MM.1S (cell line): ENCODE results near the gene BMPER.

Experiments
- DNase-seq: peaks from one replicate; pipeline ENCODE4 v3.0.0-alpha.2; 2015
- H2AFZ ChIP-seq: fragments of 300-600 bp; sonication (generic); 2 replicates; pipeline ENCODE4 v1.6.0; 2016; ENCODE audit warnings: antibody characterized with exemption, low read length
- H3F3A ChIP-seq: fragments of 300-600 bp; sonication (generic); 2 replicates; pipeline ENCODE4 v1.6.1; 2016; ENCODE audit warnings: mild to moderate bottlenecking, antibody characterized with exemption, low read length, moderate library complexity, mixed read lengths; ENCODE audit not compliant: insufficient read depth
- H3K27ac ChIP-seq: fragments of 300-600 bp; sonication (generic); 2 replicates; pipeline ENCODE4 v1.5.1; 2016; ENCODE audit warnings: mild to moderate bottlenecking, low read length
- H3K27me3 ChIP-seq: fragments of 300-600 bp; sonication (generic); replicated peaks from 2 replicates; pipeline ENCODE4 v1.6.0; 2016; ENCODE audit warnings: low read length; ENCODE audit not compliant: insufficient read depth
- H3K36me3 ChIP-seq: fragments of 300-600 bp; sonication (generic); replicated peaks from 2 replicates; pipeline ENCODE4 v1.6.1; 2016; ENCODE audit warnings: mild to moderate bottlenecking, low read length, mixed read lengths; ENCODE audit not compliant: insufficient read depth
- H3K4me1 ChIP-seq: fragments of 300-600 bp; sonication (generic); 2 replicates; pipeline ENCODE4 v1.6.1; 2016; ENCODE audit warnings: low read length, mixed read lengths
- H3K4me2 ChIP-seq: fragments of 300-600 bp; sonication (generic); 2 replicates; pipeline ENCODE4 v1.6.0; 2016; ENCODE audit warnings: low read depth, low read length
- H3K4me3 ChIP-seq: fragments of 300-600 bp; sonication (generic); 2 replicates; pipeline ENCODE4 v1.5.1; 2016; ENCODE audit warnings: low read length, mixed read lengths
- H3K79me2 ChIP-seq: fragments of 300-600 bp; sonication (generic); 2 replicates; pipeline ENCODE4 v1.6.1; 2016; ENCODE audit warnings: mixed run types, low read length, mixed read lengths
- H3K9ac ChIP-seq: fragments of 300-600 bp; sonication (generic); 2 replicates; pipeline ENCODE4 v1.6.1; 2016; ENCODE audit warnings: low read length, mixed read lengths
- H3K9me2 ChIP-seq: fragments of 300-600 bp; sonication (generic); replicated peaks from 2 replicates; pipeline ENCODE4 v1.6.1; 2016; ENCODE audit warnings: mild to moderate bottlenecking, low read length, mixed read lengths; ENCODE audit not compliant: insufficient read depth
- H3K9me3 ChIP-seq: fragments of 300-600 bp; sonication (generic); replicated peaks from 2 replicates; pipeline ENCODE4 v1.6.1; 2016; ENCODE audit warnings: mild to moderate bottlenecking, low read length, mixed read lengths; ENCODE audit not compliant: insufficient read depth
- H4K20me1 ChIP-seq: fragments of 300-600 bp; sonication (generic); 2 replicates; pipeline ENCODE4 v1.6.1; 2016; ENCODE audit warnings: mild to moderate bottlenecking, low read length, moderate library complexity, mixed read lengths; ENCODE audit not compliant: insufficient read depth
- EZH2 ChIP-seq: fragments of 300-600 bp; sonication (generic); optimal IDR thresholded peaks from 2 replicates; pipeline ENCODE3; 2017; ENCODE audit warnings: low read depth, mild to moderate bottlenecking, antibody characterized with exemption, low read length, mixed read lengths
- EZH2phosphoT487 ChIP-seq: fragments of 300-600 bp; sonication (generic); IDR thresholded peaks from 2 replicates; pipeline ENCODE4 v1.6.1; 2018; ENCODE audit warnings: antibody characterized with exemption, low read length
- TF ChIP-seq, protein P1 (sequence below): fragments of 300-600 bp; sonication (generic); IDR thresholded peaks from 2 replicates; pipeline ENCODE4 v1.5.1; 2016; ENCODE audit warnings: antibody characterized with exemption, low read length, mixed read lengths

Gene BMPER

DNA sequence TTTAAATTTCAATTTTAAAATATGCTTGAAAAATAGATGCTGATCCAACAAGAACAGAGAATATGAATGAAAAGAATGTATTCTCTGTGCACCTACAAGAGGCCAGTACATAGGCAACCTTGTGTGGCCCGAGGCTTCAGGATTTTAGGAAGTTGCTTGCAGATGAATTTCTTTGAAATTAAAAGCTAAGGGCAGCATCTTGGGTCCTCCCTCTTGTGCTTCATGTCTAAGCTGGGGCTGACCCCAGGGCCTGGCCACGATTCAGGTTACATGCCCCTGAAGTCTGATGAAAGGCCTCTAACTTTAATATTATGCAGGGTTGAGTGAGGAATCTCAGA, 138.9 kb downstream of the BMPER start:
- no peak overlapping the region for H3K9ac ChIP-seq
- DNase-seq, result no peak
- no peaks in the 10 kb centered on the region for H3K9me2 ChIP-seq
- H4K20me1 ChIP-seq, result no peaks in the 10 kb centered on the region
- H3K9me3 ChIP-seq, result no peaks in the 10 kb centered on the region
- no peak overlapping the region for H3K27ac ChIP-seq
- no peaks in the 10 kb centered on the region for H3F3A ChIP-seq
- H3K4me2 ChIP-seq, result no peak overlapping the region
- TF ChIP-seq, protein P1, sequence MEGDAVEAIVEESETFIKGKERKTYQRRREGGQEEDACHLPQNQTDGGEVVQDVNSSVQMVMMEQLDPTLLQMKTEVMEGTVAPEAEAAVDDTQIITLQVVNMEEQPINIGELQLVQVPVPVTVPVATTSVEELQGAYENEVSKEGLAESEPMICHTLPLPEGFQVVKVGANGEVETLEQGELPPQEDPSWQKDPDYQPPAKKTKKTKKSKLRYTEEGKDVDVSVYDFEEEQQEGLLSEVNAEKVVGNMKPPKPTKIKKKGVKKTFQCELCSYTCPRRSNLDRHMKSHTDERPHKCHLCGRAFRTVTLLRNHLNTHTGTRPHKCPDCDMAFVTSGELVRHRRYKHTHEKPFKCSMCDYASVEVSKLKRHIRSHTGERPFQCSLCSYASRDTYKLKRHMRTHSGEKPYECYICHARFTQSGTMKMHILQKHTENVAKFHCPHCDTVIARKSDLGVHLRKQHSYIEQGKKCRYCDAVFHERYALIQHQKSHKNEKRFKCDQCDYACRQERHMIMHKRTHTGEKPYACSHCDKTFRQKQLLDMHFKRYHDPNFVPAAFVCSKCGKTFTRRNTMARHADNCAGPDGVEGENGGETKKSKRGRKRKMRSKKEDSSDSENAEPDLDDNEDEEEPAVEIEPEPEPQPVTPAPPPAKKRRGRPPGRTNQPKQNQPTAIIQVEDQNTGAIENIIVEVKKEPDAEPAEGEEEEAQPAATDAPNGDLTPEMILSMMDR, result no peak
- no peak for TF ChIP-seq EZH2phosphoT487
- TF ChIP-seq EZH2, result no peak
- no peaks in the 10 kb centered on the region for H3K36me3 ChIP-seq
- no peak overlapping the region for H3K4me3 ChIP-seq
- H3K79me2 ChIP-seq, result no peaks in the 10 kb centered on the region
- H2AFZ ChIP-seq, result no peak overlapping the region
- no peaks in the 10 kb centered on the region for H3K4me1 ChIP-seq
- H3K27me3 ChIP-seq, result no peaks in the 10 kb centered on the region

DNA sequence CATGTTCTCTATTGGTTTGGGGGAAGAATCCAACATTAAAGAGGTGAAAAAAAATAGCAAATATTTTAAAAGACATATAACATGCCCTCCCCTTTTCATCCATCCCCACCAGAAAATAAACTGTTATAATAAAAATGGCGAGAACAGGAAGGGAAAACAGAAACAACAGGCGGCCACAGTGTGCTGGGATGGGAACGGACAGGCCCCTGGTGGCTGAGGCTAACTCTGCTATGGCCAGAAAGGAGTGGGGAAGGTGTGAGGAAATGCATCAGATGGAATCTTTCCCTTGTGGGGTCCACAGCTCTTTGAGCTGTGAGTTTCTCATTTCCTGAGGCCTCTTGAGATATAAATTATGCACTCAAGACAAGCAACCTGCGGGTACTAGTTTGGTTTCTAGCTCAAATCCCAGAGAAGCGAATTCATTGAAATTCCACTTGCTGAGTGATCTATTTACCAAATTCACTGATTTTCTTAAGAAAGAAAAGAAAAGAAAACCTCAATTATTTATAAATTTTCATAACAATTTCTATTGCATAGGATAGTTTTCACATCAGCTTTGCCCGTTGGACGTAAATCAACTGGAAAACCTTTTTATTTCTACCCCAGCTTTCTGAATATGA, 139.5 kb downstream of the BMPER start:
- Histone ChIP-seq H3K27ac (no peak overlapping the region), H3K9me3 (no peaks in the 10 kb centered on the region), H3K36me3 (no peaks in the 10 kb centered on the region), H3K4me1 (no peaks in the 10 kb centered on the region), H4K20me1 (no peaks in the 10 kb centered on the region), H3K9me2 (no peaks in the 10 kb centered on the region), H3K9ac (no peak overlapping the region), H3K4me3 (no peak overlapping the region), H2AFZ (no peak overlapping the region), H3F3A (no peaks in the 10 kb centered on the region), H3K79me2 (no peaks in the 10 kb centered on the region), H3K4me2 (no peak overlapping the region), H3K27me3 (no peaks in the 10 kb centered on the region)
- DNase-seq, result no peak
- TF ChIP-seq, protein P1, result no peak
- TF ChIP-seq EZH2phosphoT487, result no peak
- TF ChIP-seq EZH2, result no peak

DNA sequence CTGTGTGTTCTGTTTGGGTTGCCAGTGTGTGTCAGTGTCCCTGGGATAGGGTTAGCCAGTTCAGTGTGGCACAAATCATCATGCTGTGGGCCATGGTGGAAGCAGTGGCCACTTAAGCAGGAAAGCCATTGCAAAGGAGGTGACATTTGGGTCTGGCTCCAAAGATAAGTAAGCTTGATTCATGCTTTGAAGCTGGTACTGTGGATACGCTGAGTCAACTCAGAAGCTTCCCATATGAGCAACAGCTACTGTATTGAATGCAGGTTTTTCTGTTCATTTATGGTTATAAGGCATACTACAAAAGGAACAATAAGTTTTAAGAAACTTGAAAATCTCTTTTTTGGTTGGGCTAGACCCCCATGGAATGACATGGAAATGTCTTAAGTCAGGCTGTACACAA, 143.1 kb downstream of the BMPER start:
- Histone ChIP-seq H3K4me1 (no peaks in the 10 kb centered on the region), H3K27ac (no peak overlapping the region), H4K20me1 (no peaks in the 10 kb centered on the region), H3K9me2 (no peaks in the 10 kb centered on the region), H3F3A (no peaks in the 10 kb centered on the region), H3K9me3 (no peaks in the 10 kb centered on the region), H3K4me2 (no peak overlapping the region), H2AFZ (no peak overlapping the region), H3K27me3 (no peaks in the 10 kb centered on the region), H3K79me2 (no peaks in the 10 kb centered on the region), H3K36me3 (no peaks in the 10 kb centered on the region), H3K9ac (no peak overlapping the region), H3K4me3 (no peak overlapping the region)
- TF ChIP-seq EZH2, result no peak
- TF ChIP-seq, protein P1, result no peak
- TF ChIP-seq EZH2phosphoT487, result no peak
- DNase-seq, result no peak
